PC-3 (cell line): ENCODE data around the gene PPP1R14C.

Experiments used
- CTCF ChIP-seq: fragments of 300-600 bp; sonication (generic); conservative IDR thresholded peaks from 2 replicates; pipeline ENCODE4 v1.5.1; 2017; ENCODE audit warnings: antibody characterized with exemption, low read depth, mild to moderate bottlenecking, low read length
- EZH2 ChIP-seq: fragments of 300-600 bp; sonication (generic); IDR thresholded peaks from one replicate; pipeline ENCODE4 v1.6.1; 2017; ENCODE audit warnings: antibody characterized with exemption, mild to moderate bottlenecking, low read length; ENCODE audit not compliant: unreplicated experiment
- EZH2phosphoT487 ChIP-seq: fragments of 300-600 bp; sonication (generic); IDR thresholded peaks from 2 replicates; pipeline ENCODE4 v1.6.1; 2018; ENCODE audit warnings: mild to moderate bottlenecking, antibody characterized with exemption, low read length, borderline replicate concordance

GRCh38 chr6:150157081-150157480 is 14.2 kb downstream of the PPP1R14C start:
- TF ChIP-seq CTCF (no peak), EZH2 (no peak), EZH2phosphoT487 (no peak)
